ENCODE measurements around the gene HEG1. TPM values are rescaled to one million over a fixed set of nuclear protein-coding genes. Genes with fewer than 3 reads are reported as not detected.
"Not testable (repeated sequence)": the region's sequence is repeated elsewhere in the genome, so short reads cannot be mapped to it uniquely, and the experiment has no call there.

Gene HEG1
- total RNA-seq, 2 experiments from 2014 or later, result 31.2 to 32.6 TPM

- no peak for ATAC-seq (ENCODE audit: poor library complexity)
- H3K27ac ChIP-seq (ENCODE audit: low read depth in 1 of 2, low read length in 2 of 2), result no peak overlapping the region
- intact Hi-C loops (cut with DNase I, micrococcal nuclease), result no loop called here
- H3K36me3 ChIP-seq (ENCODE audit: insufficient read depth, low read length), result no peaks in the 10 kb centered on the region
- H3K27me3 Mint-ChIP-seq, result no peaks in the 10 kb centered on the region
- CTCF ChIA-PET, result no interaction called here
- H3K4me3 ChIP-seq (ENCODE audit: low read length), result no peak overlapping the region
- POLR2A ChIA-PET, result no interaction called here
- no peak for DNase-seq
- no peaks in the 10 kb centered on the region for H3K4me1 ChIP-seq (ENCODE audit: insufficient read depth, low read length)
- H3K9me3 ChIP-seq (ENCODE audit: control insufficient read depth in 1 of 2, insufficient read depth in 1 of 2, low read length in 2 of 2), result no peaks in the 10 kb centered on the region
- no peaks in the 10 kb centered on the region for H3K27me3 ChIP-seq (ENCODE audit: control insufficient read depth in 1 of 2, insufficient read depth in 2 of 2, low read length in 2 of 2)
- no peak overlapping the region for H3K4me3 Mint-ChIP-seq
- H3K9me3 Mint-ChIP-seq, result no peaks in the 10 kb centered on the region
- H3K4me1 Mint-ChIP-seq (ENCODE audit: low read depth), result no peaks in the 10 kb centered on the region
- no peak for TF ChIP-seq CTCF (IDR thresholded peaks at IDR 0.05)
- no peaks in the 10 kb centered on the region for H3K36me3 Mint-ChIP-seq (ENCODE audit: low read depth)
- H3K27ac Mint-ChIP-seq, result no peak overlapping the region
Measured at GRCh38 chr3:124962403-124962940, 93.3 kb downstream of the HEG1 start.

GRCh38 chr3:124960698-124961097 lies 95.1 kb downstream of the HEG1 start:
- H3K27ac ChIP-seq (ENCODE audit: low read depth in 1 of 2, low read length in 2 of 2), result no peak overlapping the region
- no peak for ATAC-seq (ENCODE audit: poor library complexity)
- POLR2A ChIA-PET, result no interaction called here

GRCh38 chr3:124960105-124960504 lies 95.7 kb downstream of the HEG1 start:
- no peaks in the 10 kb centered on the region for H3K27me3 Mint-ChIP-seq
- Histone ChIP-seq H3K4me1 (ENCODE audit: insufficient read depth, low read length) (no peaks in the 10 kb centered on the region), H3K27me3 (ENCODE audit: control insufficient read depth in 1 of 2, insufficient read depth in 2 of 2, low read length in 2 of 2) (no peaks in the 10 kb centered on the region), H3K9me3 (ENCODE audit: control insufficient read depth in 1 of 2, insufficient read depth in 1 of 2, low read length in 2 of 2) (no peaks in the 10 kb centered on the region), H3K27ac (ENCODE audit: low read depth in 1 of 2, low read length in 2 of 2) (no peak overlapping the region), H3K4me3 (ENCODE audit: low read length) (no peak overlapping the region), H3K36me3 (ENCODE audit: insufficient read depth, low read length) (no peaks in the 10 kb centered on the region)
- POLR2A ChIA-PET, result no interaction called here
- H3K4me3 Mint-ChIP-seq, result no peak overlapping the region
- TF ChIP-seq CTCF (IDR thresholded peaks at IDR 0.05), result no peak
- intact Hi-C loops (cut with DNase I, micrococcal nuclease), result no loop called here
- no peak for ATAC-seq (ENCODE audit: poor library complexity)
- CTCF ChIA-PET, result no interaction called here
- no peaks in the 10 kb centered on the region for H3K36me3 Mint-ChIP-seq (ENCODE audit: low read depth)
- DNase-seq, result no peak
- peaks cover 3% of the 10 kb centered on the region for H3K9me3 Mint-ChIP-seq
- H3K4me1 Mint-ChIP-seq (ENCODE audit: low read depth), result no peaks in the 10 kb centered on the region
- no peak overlapping the region for H3K27ac Mint-ChIP-seq

More at GRCh38 chr3:124960698-124961097, 95.1 kb downstream of the HEG1 start:
- Mint-ChIP-seq H3K27me3 (no peaks in the 10 kb centered on the region), H3K36me3 (ENCODE audit: low read depth) (no peaks in the 10 kb centered on the region), H3K9me3 (peaks cover 3% of the 10 kb centered on the region), H3K4me1 (ENCODE audit: low read depth) (no peaks in the 10 kb centered on the region), H3K27ac (no peak overlapping the region), H3K4me3 (no peak overlapping the region)
- intact Hi-C loops (cut with DNase I, micrococcal nuclease), result no loop called here
- H3K4me3 ChIP-seq (ENCODE audit: low read length), result no peak overlapping the region
- no peaks in the 10 kb centered on the region for H3K9me3 ChIP-seq (ENCODE audit: control insufficient read depth in 1 of 2, insufficient read depth in 1 of 2, low read length in 2 of 2)
- CTCF ChIA-PET, result no interaction called here
- DNase-seq, result no peak
- H3K36me3 ChIP-seq (ENCODE audit: insufficient read depth, low read length), result no peaks in the 10 kb centered on the region
- H3K27me3 ChIP-seq (ENCODE audit: control insufficient read depth in 1 of 2, insufficient read depth in 2 of 2, low read length in 2 of 2), result no peaks in the 10 kb centered on the region
- H3K4me1 ChIP-seq (ENCODE audit: insufficient read depth, low read length), result no peaks in the 10 kb centered on the region
- no peak for TF ChIP-seq CTCF (IDR thresholded peaks at IDR 0.05)

GRCh38 chr3:124957951-124958350 lies 97.8 kb downstream of the HEG1 start:
- H3K9me3 Mint-ChIP-seq; H3K4me1 Mint-ChIP-seq (ENCODE audit: low read depth); H3K27me3 ChIP-seq (ENCODE audit: control insufficient read depth in 1 of 2, insufficient read depth in 2 of 2, low read length in 2 of 2); H3K9me3 ChIP-seq (ENCODE audit: control insufficient read depth in 1 of 2, insufficient read depth in 1 of 2, low read length in 2 of 2); H3K27me3 Mint-ChIP-seq; H3K27ac Mint-ChIP-seq; H3K4me3 Mint-ChIP-seq; H3K4me1 ChIP-seq (ENCODE audit: insufficient read depth, low read length); DNase-seq; ATAC-seq (ENCODE audit: poor library complexity); intact Hi-C loops (cut with DNase I, micrococcal nuclease); H3K27ac ChIP-seq (ENCODE audit: low read depth in 1 of 2, low read length in 2 of 2); H3K36me3 ChIP-seq (ENCODE audit: insufficient read depth, low read length); H3K4me3 ChIP-seq (ENCODE audit: low read length); H3K36me3 Mint-ChIP-seq (ENCODE audit: low read depth); CTCF ChIA-PET; POLR2A ChIA-PET: not testable (repeated sequence)

Data from CD4-positive, alpha-beta T cell (primary cell).